SK-N-SH treated with all-trans-retinoic acid at 6 μM for 48 hours (cell line): Measurements from ENCODE around the gene SCYGR1.

ENCODE experiments used
- RARB ChIP-seq: fragments of 250-450 bp; sonication (Bioruptor Pico); IDR thresholded peaks from 2 replicates; pipeline ENCODE4 v1.8.0; 2021; ENCODE audit warnings: mild to moderate bottlenecking, moderate library complexity
- SNAI2 ChIP-seq: fragments of 250-450 bp; sonication (Bioruptor Pico); IDR thresholded peaks from 2 replicates; pipeline ENCODE4 v1.5.0; 2020; ENCODE audit warnings: mild to moderate bottlenecking, moderate library complexity
- TCF4 ChIP-seq: fragments of 250-450 bp; sonication (Bioruptor Pico); IDR thresholded peaks from 2 replicates; pipeline ENCODE4 v1.8.0; 2021; ENCODE audit warnings: mild to moderate bottlenecking, moderate library complexity, borderline replicate concordance
- ZFP3 ChIP-seq: fragments of 250-450 bp; sonication (Bioruptor Pico); IDR thresholded peaks from 2 replicates; pipeline ENCODE4 v1.5.0; 2020; ENCODE audit warnings: mild to moderate bottlenecking, moderate library complexity
- ZNF565 ChIP-seq: fragments of 450-650 bp; formaldehyde crosslinking; conservative IDR thresholded peaks from 2 replicates; pipeline ENCODE4 v1.5.0; 2020; ENCODE audit warnings: low read depth, mild to moderate bottlenecking, moderate library complexity
- TF ChIP-seq, protein P1 (sequence below): fragments of 250-450 bp; sonication (Bioruptor Pico); IDR thresholded peaks from 2 replicates; pipeline ENCODE4 v1.5.1; 2020; ENCODE audit warnings: low read depth, mild to moderate bottlenecking, moderate library complexity
- TF ChIP-seq, protein P2 (sequence below): fragments of 250-450 bp; sonication (Bioruptor Pico); IDR thresholded peaks from 2 replicates; pipeline ENCODE4 v1.5.1; 2021; ENCODE audit warnings: mild to moderate bottlenecking, moderate library complexity
- TF ChIP-seq, protein P3 (sequence below): fragments of 250-450 bp; sonication (Bioruptor Pico); IDR thresholded peaks from 2 replicates; pipeline ENCODE4 v1.8.0; 2020; ENCODE audit warnings: mild to moderate bottlenecking, moderate library complexity, borderline replicate concordance

DNA sequence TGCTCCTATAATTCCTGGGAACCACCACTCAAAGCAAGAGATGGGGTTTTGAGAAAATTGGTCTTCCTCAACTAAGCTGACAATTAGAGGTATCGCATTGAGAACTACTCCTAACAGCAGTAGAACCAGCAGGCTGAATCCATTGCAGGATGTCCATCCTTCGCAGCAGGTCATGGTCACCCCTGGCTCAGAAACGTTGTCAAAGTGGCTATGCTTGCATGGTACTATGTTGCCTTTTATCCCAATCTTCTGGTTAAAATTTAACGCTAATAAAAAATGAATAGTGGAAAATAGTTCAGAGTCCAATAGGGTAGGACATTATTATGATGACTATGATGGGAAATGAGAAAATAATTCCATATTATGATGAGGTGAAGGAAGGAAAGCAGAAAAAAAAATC is 8.7 kb downstream of the SCYGR1 start, which contains the start of gene TM4SF20:
- TF ChIP-seq ZNF565 (CRISPR knock-in tag) (no peak), RARB (CRISPR knock-in tag) (no peak), TCF4 (CRISPR knock-in tag) (no peak), SNAI2 (CRISPR knock-in tag) (no peak), ZFP3 (CRISPR knock-in tag) (no peak)
- TF ChIP-seq, protein P1, sequence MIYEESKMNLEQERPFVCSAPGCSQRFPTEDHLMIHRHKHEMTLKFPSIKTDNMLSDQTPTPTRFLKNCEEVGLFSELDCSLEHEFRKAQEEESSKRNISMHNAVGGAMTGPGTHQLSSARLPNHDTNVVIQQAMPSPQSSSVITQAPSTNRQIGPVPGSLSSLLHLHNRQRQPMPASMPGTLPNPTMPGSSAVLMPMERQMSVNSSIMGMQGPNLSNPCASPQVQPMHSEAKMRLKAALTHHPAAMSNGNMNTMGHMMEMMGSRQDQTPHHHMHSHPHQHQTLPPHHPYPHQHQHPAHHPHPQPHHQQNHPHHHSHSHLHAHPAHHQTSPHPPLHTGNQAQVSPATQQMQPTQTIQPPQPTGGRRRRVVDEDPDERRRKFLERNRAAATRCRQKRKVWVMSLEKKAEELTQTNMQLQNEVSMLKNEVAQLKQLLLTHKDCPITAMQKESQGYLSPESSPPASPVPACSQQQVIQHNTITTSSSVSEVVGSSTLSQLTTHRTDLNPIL (CRISPR knock-in tag): no peak
- TF ChIP-seq, protein P2, sequence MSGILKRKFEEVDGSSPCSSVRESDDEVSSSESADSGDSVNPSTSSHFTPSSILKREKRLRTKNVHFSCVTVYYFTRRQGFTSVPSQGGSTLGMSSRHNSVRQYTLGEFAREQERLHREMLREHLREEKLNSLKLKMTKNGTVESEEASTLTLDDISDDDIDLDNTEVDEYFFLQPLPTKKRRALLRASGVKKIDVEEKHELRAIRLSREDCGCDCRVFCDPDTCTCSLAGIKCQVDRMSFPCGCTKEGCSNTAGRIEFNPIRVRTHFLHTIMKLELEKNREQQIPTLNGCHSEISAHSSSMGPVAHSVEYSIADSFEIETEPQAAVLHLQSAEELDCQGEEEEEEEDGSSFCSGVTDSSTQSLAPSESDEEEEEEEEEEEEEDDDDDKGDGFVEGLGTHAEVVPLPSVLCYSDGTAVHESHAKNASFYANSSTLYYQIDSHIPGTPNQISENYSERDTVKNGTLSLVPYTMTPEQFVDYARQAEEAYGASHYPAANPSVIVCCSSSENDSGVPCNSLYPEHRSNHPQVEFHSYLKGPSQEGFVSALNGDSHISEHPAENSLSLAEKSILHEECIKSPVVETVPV: no peak
- TF ChIP-seq, protein P3, sequence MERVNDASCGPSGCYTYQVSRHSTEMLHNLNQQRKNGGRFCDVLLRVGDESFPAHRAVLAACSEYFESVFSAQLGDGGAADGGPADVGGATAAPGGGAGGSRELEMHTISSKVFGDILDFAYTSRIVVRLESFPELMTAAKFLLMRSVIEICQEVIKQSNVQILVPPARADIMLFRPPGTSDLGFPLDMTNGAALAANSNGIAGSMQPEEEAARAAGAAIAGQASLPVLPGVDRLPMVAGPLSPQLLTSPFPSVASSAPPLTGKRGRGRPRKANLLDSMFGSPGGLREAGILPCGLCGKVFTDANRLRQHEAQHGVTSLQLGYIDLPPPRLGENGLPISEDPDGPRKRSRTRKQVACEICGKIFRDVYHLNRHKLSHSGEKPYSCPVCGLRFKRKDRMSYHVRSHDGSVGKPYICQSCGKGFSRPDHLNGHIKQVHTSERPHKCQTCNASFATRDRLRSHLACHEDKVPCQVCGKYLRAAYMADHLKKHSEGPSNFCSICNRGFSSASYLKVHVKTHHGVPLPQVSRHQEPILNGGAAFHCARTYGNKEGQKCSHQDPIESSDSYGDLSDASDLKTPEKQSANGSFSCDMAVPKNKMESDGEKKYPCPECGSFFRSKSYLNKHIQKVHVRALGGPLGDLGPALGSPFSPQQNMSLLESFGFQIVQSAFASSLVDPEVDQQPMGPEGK (CRISPR knock-in tag): no peak
